ENCODE results near the gene CADM2.

CADM2 gene

GRCh38 chr3:85781806-85782205 lies 823.0 kb downstream of the CADM2 start:
- H3K27me3 ChIP-seq, result no peaks in the 10 kb centered on the region
- H3K9me3 ChIP-seq (replicated peaks in 1 of 11), result no peaks in the 10 kb centered on the region
- no peaks in the 10 kb centered on the region for H3K36me3 ChIP-seq
- H3K4me2 ChIP-seq, result no peak overlapping the region
- no peaks in the 10 kb centered on the region for H4K20me1 ChIP-seq
- H3K4me3 ChIP-seq, result no peak overlapping the region
- no peak overlapping the region for H3K27ac ChIP-seq
- no peak for TF ChIP-seq Cebpa-rat (IDR thresholded peaks at IDR 0.05)
- peaks cover 0 to 4% (median 0%) of the 10 kb centered on the region in 10 experiments; a peak in 2 of 20 replicates for H3K4me1 ChIP-seq
- H3K9ac ChIP-seq, result no peak overlapping the region

DNA sequence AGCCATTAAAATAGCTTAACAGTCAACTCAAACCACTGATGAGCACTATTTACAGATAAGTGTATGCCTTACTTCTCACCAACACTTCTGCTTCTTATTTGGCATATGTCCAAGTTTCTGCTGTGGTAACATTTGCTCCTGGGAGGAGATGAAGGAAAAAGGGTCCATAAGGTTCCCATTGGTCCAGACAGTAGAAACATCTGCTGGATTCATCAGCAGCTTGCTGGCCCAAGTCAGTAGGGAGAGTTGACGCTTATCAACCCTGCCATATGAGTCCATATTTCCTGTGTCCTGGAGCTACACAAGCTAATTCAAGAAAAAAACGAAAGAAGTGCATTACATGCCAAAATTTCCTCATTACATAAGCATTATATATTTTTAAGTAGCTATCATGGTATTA lies 824.5 kb downstream of the CADM2 start:
- no peak for TF ChIP-seq Cebpa-rat (IDR thresholded peaks at IDR 0.05)
- Histone ChIP-seq H4K20me1 (no peaks in the 10 kb centered on the region), H3K27ac (no peak overlapping the region), H3K9me3 (replicated peaks in 1 of 11) (no peaks in the 10 kb centered on the region), H3K4me2 (0 out of 22 replicates have a peak overlapping the region, but pooled peaks of 1 of the 11 experiments have one; percentile 16), H3K4me1 (peaks cover 0 to 4% (median 0%) of the 10 kb centered on the region in 10 experiments; a peak in 2 of 20 replicates), H3K9ac (no peak overlapping the region), H3K36me3 (no peaks in the 10 kb centered on the region), H3K4me3 (no peak overlapping the region), H3K27me3 (no peaks in the 10 kb centered on the region)

DNA sequence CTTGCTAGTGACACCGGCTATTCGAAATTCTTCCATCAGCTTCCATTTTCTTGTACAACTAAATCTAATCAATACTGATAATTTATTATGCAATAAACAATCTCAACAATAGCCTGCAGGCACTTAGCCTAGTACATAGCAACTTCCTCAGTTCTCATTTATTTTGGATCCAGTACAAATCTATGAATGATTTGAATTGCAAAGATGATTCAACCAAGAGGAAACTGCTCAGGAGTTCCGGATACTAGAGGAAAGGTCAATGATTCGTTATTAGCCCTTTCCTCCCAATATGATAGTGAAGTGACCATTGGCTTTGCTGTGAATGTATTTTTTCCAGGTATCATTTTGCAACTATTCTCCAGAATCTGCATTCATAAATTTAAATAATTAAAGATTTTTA lies 827.0 kb downstream of the CADM2 start:
- H3K9ac ChIP-seq, result no peak overlapping the region
- H3K4me3 ChIP-seq, result no peak overlapping the region
- H3K27ac ChIP-seq, result no peak overlapping the region
- H3K4me2 ChIP-seq, result no peak overlapping the region
- H3K36me3 ChIP-seq, result no peaks in the 10 kb centered on the region
- H3K9me3 ChIP-seq (replicated peaks in 1 of 11), result no peaks in the 10 kb centered on the region
- no peak for TF ChIP-seq Cebpa-rat (IDR thresholded peaks at IDR 0.05)
- no peaks in the 10 kb centered on the region for H4K20me1 ChIP-seq
- H3K27me3 ChIP-seq, result no peaks in the 10 kb centered on the region
- peaks cover 0 to 4% (median 0%) of the 10 kb centered on the region in 10 experiments; a peak in 2 of 20 replicates for H3K4me1 ChIP-seq

GRCh38 chr3:85790445-85791030 lies 831.7 kb downstream of the CADM2 start:
- no peak overlapping the region for H3K9ac ChIP-seq
- H3K9me3 ChIP-seq (replicated peaks in 1 of 11), result no peaks in the 10 kb centered on the region
- no peaks in the 10 kb centered on the region for H4K20me1 ChIP-seq
- H3K27me3 ChIP-seq, result no peaks in the 10 kb centered on the region
- H3K36me3 ChIP-seq, result no peaks in the 10 kb centered on the region
- no peak for TF ChIP-seq Cebpa-rat (IDR thresholded peaks at IDR 0.05)
- H3K4me2 ChIP-seq, result no peak overlapping the region
- no peak overlapping the region for H3K4me3 ChIP-seq
- peaks cover 0 to 14% (median 0%) of the 10 kb centered on the region in 10 experiments; a peak in 4 of 20 replicates for H3K4me1 ChIP-seq
- H3K27ac ChIP-seq, result no peak overlapping the region

DNA sequence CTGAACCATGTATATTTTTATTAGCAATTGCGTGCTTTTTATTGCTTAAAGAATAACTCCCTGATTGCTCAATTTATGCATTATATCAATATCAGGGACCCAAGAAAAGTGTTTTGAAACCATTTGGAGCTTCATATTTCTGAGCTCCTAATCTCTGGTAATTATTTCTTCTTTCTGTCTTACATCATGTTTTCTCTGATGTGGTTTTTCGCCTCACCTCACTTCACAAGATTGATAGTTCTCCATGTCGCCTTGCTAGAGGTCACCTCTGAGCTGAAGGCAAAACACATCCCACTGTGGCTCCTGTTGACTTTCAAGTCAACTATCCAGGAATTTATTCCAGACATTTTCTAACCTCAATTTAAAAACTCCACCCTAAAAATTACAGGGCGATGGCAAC lies 837.4 kb downstream of the CADM2 start:
- H3K9ac ChIP-seq, result no peak overlapping the region
- H3K9me3 ChIP-seq (replicated peaks in 1 of 11), result no peaks in the 10 kb centered on the region
- H3K36me3 ChIP-seq, result no peaks in the 10 kb centered on the region
- no peak overlapping the region for H3K4me2 ChIP-seq
- no peaks in the 10 kb centered on the region for H4K20me1 ChIP-seq
- H3K27ac ChIP-seq, result no peak overlapping the region
- H3K27me3 ChIP-seq, result no peaks in the 10 kb centered on the region
- H3K4me3 ChIP-seq, result no peak overlapping the region
- H3K4me1 ChIP-seq, result peaks cover 0 to 14% (median 0%) of the 10 kb centered on the region in 10 experiments; a peak in 4 of 20 replicates
- no peak for TF ChIP-seq Cebpa-rat (IDR thresholded peaks at IDR 0.05)

- Histone ChIP-seq H3K27ac (no peak overlapping the region), H3K4me3 (no peak overlapping the region), H3K4me2 (no peak overlapping the region), H4K20me1 (no peaks in the 10 kb centered on the region), H3K36me3 (no peaks in the 10 kb centered on the region), H3K9ac (no peak overlapping the region), H3K4me1 (no peaks in the 10 kb centered on the region), H3K9me3 (replicated peaks in 1 of 11) (no peaks in the 10 kb centered on the region), H3K27me3 (no peaks in the 10 kb centered on the region)
- TF ChIP-seq Cebpa-rat (IDR thresholded peaks at IDR 0.05), result no peak
Measured at GRCh38 chr3:85800676-85801075, 841.9 kb downstream of the CADM2 start.

DNA sequence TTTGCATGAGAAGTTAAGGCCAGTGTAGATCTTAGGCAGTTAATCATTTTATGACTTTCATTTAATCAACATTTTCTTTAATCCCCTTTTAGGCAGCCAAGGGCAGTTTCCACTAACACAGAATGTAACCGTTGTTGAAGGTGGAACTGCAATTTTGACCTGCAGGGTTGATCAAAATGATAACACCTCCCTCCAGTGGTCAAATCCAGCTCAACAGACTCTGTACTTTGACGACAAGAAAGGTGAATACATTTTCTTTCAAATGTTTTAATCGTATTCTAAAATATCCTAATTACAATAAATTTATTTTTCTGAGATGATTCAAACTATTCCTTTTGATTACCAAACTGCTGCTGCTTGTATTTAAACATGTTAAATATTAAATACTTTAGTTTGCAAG lies 843.2 kb downstream of the CADM2 start:
- Histone ChIP-seq H3K4me1 (no peaks in the 10 kb centered on the region), H3K27me3 (no peaks in the 10 kb centered on the region), H3K27ac (no peak overlapping the region), H3K4me2 (no peak overlapping the region), H3K9me3 (replicated peaks in 1 of 11) (no peaks in the 10 kb centered on the region), H3K4me3 (no peak overlapping the region), H3K9ac (no peak overlapping the region), H4K20me1 (no peaks in the 10 kb centered on the region), H3K36me3 (no peaks in the 10 kb centered on the region)
- TF ChIP-seq Cebpa-rat (IDR thresholded peaks at IDR 0.05), result no peak

DNA sequence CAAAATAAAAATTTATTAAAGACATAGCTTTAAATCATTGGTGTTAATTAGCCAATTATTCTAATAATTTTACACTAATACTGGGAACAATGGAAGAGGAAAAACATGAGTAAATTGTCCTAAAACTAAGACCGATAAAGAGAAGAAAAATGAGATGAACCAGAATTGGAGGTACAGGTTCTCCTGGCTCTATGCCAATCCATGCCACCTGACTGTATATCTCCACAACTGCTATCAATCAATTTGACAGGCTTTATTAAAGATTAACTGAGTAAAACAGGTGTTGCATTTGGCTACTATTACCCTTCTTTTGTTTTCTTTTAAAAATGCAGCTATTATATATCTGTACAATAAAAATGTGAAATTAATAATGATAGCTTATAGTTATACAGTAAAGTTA lies 850.0 kb downstream of the CADM2 start:
- Histone ChIP-seq H3K36me3 (no peaks in the 10 kb centered on the region), H3K9me3 (replicated peaks in 1 of 11) (no peaks in the 10 kb centered on the region), H3K4me1 (no peaks in the 10 kb centered on the region), H3K27ac (no peak overlapping the region), H3K4me3 (no peak overlapping the region), H3K27me3 (no peaks in the 10 kb centered on the region), H4K20me1 (no peaks in the 10 kb centered on the region), H3K9ac (no peak overlapping the region), H3K4me2 (no peak overlapping the region)
- no peak for TF ChIP-seq Cebpa-rat (IDR thresholded peaks at IDR 0.05)

- no peak overlapping the region for H3K4me3 ChIP-seq
- H3K36me3 ChIP-seq, result no peaks in the 10 kb centered on the region
- no peak overlapping the region for H3K9ac ChIP-seq
- no peak overlapping the region for H3K27ac ChIP-seq
- TF ChIP-seq Cebpa-rat (IDR thresholded peaks at IDR 0.05), result no peak
- H3K9me3 ChIP-seq (replicated peaks in 1 of 11), result no peaks in the 10 kb centered on the region
- H3K4me2 ChIP-seq, result peak overlapping the region in 4 of 11 experiments; percentile 32 to 57 (median 42); a peak in 9 of 22 replicates
- H4K20me1 ChIP-seq, result no peaks in the 10 kb centered on the region
- H3K27me3 ChIP-seq, result no peaks in the 10 kb centered on the region
- peaks cover 0 to 9% (median 4%) of the 10 kb centered on the region in 10 experiments; a peak in 7 of 20 replicates for H3K4me1 ChIP-seq
Measured at GRCh38 chr3:85821130-85821756, 862.5 kb downstream of the CADM2 start.

Data from BLaER1 treated with 17β-estradiol and CSF1 and Interleukin-3, amounts not matched to agents 10 nM and 100 nM (cell line).